ENCODE data around the gene FCMR.

The FCMR gene

DNA sequence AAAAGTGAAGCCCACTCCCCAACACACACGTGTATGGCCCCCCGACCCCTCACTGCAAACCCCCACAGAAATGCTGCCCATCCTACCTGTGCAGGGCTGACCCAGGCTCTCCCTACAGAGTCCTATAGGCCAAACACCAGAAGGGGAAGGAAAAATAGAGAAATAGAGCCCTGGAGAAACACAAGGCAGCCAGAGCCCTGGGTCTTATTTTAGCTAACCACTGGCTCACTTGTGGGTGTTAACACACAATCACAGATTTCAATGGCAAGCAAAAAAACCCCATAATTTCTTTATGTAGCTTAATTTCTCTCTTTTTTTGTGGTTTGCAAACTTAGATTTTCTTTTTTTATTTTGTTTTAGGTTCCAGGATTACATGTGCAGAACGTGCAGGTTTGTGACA, 25.5 kb upstream of the FCMR start:
- Histone ChIP-seq H3K36me3 (ENCODE audit: insufficient read depth, low read length) (no peaks in the 10 kb centered on the region), H3K4me3 (ENCODE audit: low read depth in 1 of 2, low read length in 2 of 2) (no peak overlapping the region), H3K27me3 (ENCODE audit: insufficient read depth, low read length, poor library complexity) (no peaks in the 10 kb centered on the region), H2AFZ (ENCODE audit: low read depth, low read length) (no peak overlapping the region), H3K27ac (ENCODE audit: low read length) (no peak overlapping the region), H3K4me1 (ENCODE audit: insufficient read depth, low read length) (no peaks in the 10 kb centered on the region), H3K4me2 (ENCODE audit: insufficient read depth, low read length) (no peak overlapping the region), H3K9me3 (ENCODE audit: insufficient read depth, low read length, severe bottlenecking) (no peaks in the 10 kb centered on the region), H4K20me1 (ENCODE audit: insufficient read depth, low read length) (no peaks in the 10 kb centered on the region), H3K9ac (ENCODE audit: low read depth, low read length) (no peak overlapping the region), H3K79me2 (ENCODE audit: insufficient read depth, low read length) (no peaks in the 10 kb centered on the region)
- ATAC-seq (ENCODE audit: insufficient read depth, low read depth) (no peak), DNase-seq (no peak)
- TF ChIP-seq EZH2 (IDR thresholded peaks at IDR 0.05; ENCODE audit: borderline replicate concordance, low read depth, low read length, severe bottlenecking), result no peak
- TF ChIP-seq CTCF (IDR thresholded peaks at IDR 0.05; ENCODE audit: borderline replicate concordance, extremely low read depth, low read length, poor library complexity, severe bottlenecking), result no peak

DNA sequence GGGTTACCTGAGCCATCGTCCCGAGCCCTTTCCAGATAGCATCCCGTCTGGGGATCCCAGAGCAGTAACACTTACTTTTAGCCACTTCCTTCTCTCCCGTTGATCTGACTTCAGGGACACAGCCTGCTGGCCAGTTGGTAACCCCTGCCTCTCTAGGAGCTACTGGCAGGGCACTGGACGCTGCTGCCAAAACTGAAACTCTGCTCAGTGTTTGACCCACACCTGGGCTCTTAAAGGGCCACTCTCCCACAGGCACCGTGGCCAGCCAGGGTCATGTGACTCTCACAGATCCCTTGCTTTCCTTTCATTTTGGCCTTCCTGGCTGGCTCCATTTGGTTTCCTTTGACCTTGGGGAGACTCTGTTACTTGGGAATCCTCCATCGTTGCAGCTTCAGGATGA, 24.5 kb upstream of the FCMR start, which contains the start of gene PIGR:
TSS of gene PIGR (minus strand) at position 206 of the 400 bp plus-strand sequence. CDS start 5,935 bp downstream, outside the sequence.
- no peak within 1 kb of the TSS for H3K9ac ChIP-seq (ENCODE audit: low read depth, low read length)
- H3K4me3 ChIP-seq (ENCODE audit: low read depth in 1 of 2, low read length in 2 of 2), result no peak within 1 kb of the TSS
- H3K27ac ChIP-seq (ENCODE audit: low read length), result no peak within 1 kb of the TSS
- no peak within 1 kb of the TSS for H3K4me2 ChIP-seq (ENCODE audit: insufficient read depth, low read length)
- TF ChIP-seq CTCF (IDR thresholded peaks at IDR 0.05; ENCODE audit: borderline replicate concordance, extremely low read depth, low read length, poor library complexity, severe bottlenecking) (no peak), EZH2 (IDR thresholded peaks at IDR 0.05; ENCODE audit: borderline replicate concordance, low read depth, low read length, severe bottlenecking) (no peak)
- H3K4me1 ChIP-seq (ENCODE audit: insufficient read depth, low read length), result no peaks in the 10 kb centered on the region
- no peak within 1 kb of the TSS for H2AFZ ChIP-seq (ENCODE audit: low read depth, low read length)
- H3K79me2 ChIP-seq (ENCODE audit: insufficient read depth, low read length), result no peaks in the 10 kb centered on the region
- ATAC-seq (ENCODE audit: insufficient read depth, low read depth) (no peak), DNase-seq (no peak)
- no peaks in the 10 kb centered on the region for H3K9me3 ChIP-seq (ENCODE audit: insufficient read depth, low read length, severe bottlenecking)
- H4K20me1 ChIP-seq (ENCODE audit: insufficient read depth, low read length), result no peaks in the 10 kb centered on the region
- H3K27me3 ChIP-seq (ENCODE audit: insufficient read depth, low read length, poor library complexity), result no peaks in the 10 kb centered on the region
- H3K36me3 ChIP-seq (ENCODE audit: insufficient read depth, low read length), result no peaks in the 10 kb centered on the region

DNA sequence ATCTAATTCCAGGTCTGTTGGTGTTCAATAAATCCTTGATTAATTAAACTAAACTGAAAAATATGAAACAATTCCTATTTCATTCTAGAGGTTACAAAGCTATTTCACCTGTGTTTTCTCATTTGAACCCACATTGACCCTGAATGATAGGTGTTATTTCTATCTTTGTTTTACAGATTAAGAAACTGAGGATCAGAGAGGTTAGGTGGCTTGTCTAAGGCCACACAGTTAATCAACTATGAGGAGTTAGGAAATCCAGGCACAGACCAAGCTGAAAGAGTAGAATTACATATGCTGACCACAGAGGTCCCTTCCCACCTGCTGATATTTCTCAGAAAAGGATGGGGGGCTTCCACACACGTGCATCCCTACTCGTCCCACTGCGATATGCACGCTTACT, 24.0 kb upstream of the FCMR start:
- Histone ChIP-seq H3K27ac (ENCODE audit: low read length) (no peak overlapping the region), H3K4me3 (ENCODE audit: low read depth in 1 of 2, low read length in 2 of 2) (no peak overlapping the region), H3K4me2 (ENCODE audit: insufficient read depth, low read length) (no peak overlapping the region), H3K4me1 (ENCODE audit: insufficient read depth, low read length) (no peaks in the 10 kb centered on the region), H3K9ac (ENCODE audit: low read depth, low read length) (no peak overlapping the region), H4K20me1 (ENCODE audit: insufficient read depth, low read length) (no peaks in the 10 kb centered on the region), H3K79me2 (ENCODE audit: insufficient read depth, low read length) (no peaks in the 10 kb centered on the region), H2AFZ (ENCODE audit: low read depth, low read length) (no peak overlapping the region), H3K9me3 (ENCODE audit: insufficient read depth, low read length, severe bottlenecking) (no peaks in the 10 kb centered on the region), H3K27me3 (ENCODE audit: insufficient read depth, low read length, poor library complexity) (no peaks in the 10 kb centered on the region), H3K36me3 (ENCODE audit: insufficient read depth, low read length) (no peaks in the 10 kb centered on the region)
- no peak for TF ChIP-seq EZH2 (IDR thresholded peaks at IDR 0.05; ENCODE audit: borderline replicate concordance, low read depth, low read length, severe bottlenecking)
- TF ChIP-seq CTCF (IDR thresholded peaks at IDR 0.05; ENCODE audit: borderline replicate concordance, extremely low read depth, low read length, poor library complexity, severe bottlenecking), result no peak
- DNase-seq (no peak), ATAC-seq (ENCODE audit: insufficient read depth, low read depth) (no peak)

DNA sequence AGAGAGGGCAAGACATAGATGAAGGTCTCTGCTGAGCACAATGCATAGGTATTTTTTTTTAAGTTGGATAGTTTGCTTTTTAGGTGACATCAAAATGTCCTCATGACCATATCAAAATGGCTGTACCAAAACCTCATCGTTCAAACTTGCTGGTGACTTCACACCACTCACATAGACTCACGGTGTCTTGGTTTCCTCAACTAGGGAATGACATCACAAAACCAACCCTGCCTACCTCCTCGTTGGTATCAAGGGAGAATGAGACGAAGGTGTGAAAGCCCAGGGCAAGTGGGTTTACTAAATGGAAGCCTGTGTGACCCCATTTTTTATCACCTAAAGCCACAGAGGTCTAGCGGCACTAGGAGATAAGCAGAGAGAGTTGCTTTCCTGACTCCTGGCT, 23.0 kb upstream of the FCMR start:
- Histone ChIP-seq H3K27me3 (ENCODE audit: insufficient read depth, low read length, poor library complexity) (no peaks in the 10 kb centered on the region), H3K27ac (ENCODE audit: low read length) (no peak overlapping the region), H3K4me3 (ENCODE audit: low read depth in 1 of 2, low read length in 2 of 2) (no peak overlapping the region), H3K4me2 (ENCODE audit: insufficient read depth, low read length) (no peak overlapping the region), H3K36me3 (ENCODE audit: insufficient read depth, low read length) (no peaks in the 10 kb centered on the region), H2AFZ (ENCODE audit: low read depth, low read length) (no peak overlapping the region), H3K4me1 (ENCODE audit: insufficient read depth, low read length) (no peaks in the 10 kb centered on the region), H3K79me2 (ENCODE audit: insufficient read depth, low read length) (no peaks in the 10 kb centered on the region), H3K9me3 (ENCODE audit: insufficient read depth, low read length, severe bottlenecking) (no peaks in the 10 kb centered on the region), H4K20me1 (ENCODE audit: insufficient read depth, low read length) (no peaks in the 10 kb centered on the region), H3K9ac (ENCODE audit: low read depth, low read length) (no peak overlapping the region)
- ATAC-seq (ENCODE audit: insufficient read depth, low read depth) (no peak), DNase-seq (no peak)
- TF ChIP-seq CTCF (IDR thresholded peaks at IDR 0.05; ENCODE audit: borderline replicate concordance, extremely low read depth, low read length, poor library complexity, severe bottlenecking) (no peak), EZH2 (IDR thresholded peaks at IDR 0.05; ENCODE audit: borderline replicate concordance, low read depth, low read length, severe bottlenecking) (no peak)

All from DND-41 (cell line).